HG03521 (cell line): ENCODE measurements around the gene BPNT1.
"Not testable (repeated sequence)": the region's sequence is repeated elsewhere in the genome, so short reads cannot be mapped to it uniquely, and the experiment has no call there.

Source experiments
- ATAC-seq: cut with Tn5 transposase; IDR thresholded peaks from one replicate; pipeline ENCODE4 v1.9.1; 2021; ENCODE audit warnings: mild to moderate bottlenecking, moderate library complexity; ENCODE audit not compliant: unreplicated experiment

Gene BPNT1

GRCh38 chr1:220084460-220084859, 5.1 kb downstream of the BPNT1 start:
- no peak for ATAC-seq

DNA sequence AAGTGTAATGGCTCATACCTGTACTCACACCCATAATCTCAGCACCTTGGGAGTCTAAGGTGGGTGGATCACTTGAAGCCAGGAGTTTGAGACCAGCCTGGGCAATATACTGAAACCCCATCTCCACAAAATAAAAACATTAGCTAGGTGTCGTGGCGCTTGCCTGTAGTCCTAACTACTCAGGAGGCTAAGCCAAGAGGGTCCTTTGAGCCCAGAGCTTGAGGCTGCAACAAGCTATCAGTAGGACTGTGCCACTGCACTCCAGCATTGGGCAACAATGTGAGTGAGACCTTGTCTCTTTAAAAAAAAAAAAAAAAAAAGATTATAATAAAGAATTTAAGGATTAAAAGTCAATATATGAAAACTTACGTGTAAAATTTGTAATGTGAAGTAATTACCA, 11.7 kb downstream of the BPNT1 start:
- ATAC-seq = no peak

DNA sequence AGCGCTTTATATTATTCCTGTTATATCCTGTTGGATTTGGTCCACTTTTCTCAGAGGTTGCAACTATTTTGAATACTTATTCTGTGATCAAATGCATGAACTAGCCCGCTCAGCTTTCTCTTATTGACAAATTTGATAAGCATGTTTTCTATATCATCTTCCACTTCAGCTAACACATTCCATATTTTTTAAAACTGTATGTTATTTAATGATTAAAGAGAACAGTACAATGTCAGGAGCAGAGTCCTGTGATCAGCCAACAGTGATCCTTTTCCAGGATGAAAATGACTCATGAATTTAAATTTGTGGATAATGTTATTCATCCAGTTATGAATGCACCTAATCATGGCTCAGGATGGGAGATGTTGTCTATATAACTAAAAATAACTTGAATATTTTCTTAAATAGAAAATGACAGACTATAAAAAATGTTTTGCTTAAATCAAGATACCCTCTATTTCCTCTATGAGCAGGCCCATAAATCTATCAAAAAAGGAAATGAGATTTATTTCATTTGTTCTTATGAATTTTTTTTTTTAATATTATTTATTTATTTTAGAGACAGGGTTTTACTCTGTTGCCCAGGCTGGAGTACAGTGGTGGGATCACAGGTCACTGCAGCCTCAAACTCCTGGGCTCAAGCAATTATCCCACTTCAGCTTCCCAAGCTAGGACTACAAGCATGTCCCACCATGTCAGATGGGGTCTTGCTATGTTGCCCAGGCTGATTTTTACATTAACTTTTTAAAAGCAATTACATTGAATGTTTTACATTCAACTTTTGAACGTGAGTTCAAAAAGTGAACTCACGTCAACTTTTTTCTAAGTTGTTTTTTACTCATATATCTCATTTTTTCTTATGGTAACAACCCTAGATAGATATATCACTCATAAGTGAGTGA, 12.5 kb downstream of the BPNT1 start:
- ATAC-seq = no peak

DNA sequence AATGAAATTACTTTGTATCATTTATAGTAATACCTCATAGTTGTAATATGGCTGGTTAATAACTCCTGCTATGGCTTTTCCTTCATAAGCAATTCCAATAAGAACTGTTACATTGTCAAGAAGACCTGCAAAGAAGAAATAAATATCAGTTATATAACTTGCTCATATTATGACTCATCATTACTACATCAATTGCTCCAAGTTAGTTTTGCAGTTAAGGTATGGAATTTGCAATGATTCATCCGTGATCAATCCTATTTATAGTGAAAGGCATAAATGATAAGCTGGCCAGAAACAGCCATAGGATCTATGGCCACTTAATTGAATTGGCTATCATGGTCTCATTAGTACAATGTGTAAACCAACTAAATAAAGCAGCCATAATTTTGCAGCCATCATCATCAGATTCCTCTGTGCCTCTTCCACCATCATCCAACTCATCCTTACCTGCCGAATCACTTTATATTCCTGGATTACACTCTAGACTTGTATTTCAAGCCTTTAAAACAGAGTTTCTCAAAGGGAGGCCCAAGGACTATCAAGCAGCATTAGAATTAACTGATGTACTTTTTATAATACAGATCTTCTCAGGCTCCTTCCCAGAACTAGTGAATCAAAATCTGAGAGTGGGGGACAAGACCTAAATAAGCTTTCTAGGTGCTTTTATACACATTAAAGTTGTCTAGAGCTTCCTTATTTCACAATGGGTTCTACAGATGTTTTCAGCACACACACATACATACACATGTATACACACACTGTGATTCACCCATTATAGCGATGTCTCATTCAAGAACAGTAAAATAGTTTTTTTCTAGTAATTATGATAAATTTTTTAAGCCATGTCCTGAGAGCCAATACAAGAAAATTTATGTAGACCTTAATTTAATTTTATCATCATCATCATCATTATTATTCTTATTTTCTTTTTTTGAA, 22.1 kb downstream of the BPNT1 start:
- no peak for ATAC-seq

DNA sequence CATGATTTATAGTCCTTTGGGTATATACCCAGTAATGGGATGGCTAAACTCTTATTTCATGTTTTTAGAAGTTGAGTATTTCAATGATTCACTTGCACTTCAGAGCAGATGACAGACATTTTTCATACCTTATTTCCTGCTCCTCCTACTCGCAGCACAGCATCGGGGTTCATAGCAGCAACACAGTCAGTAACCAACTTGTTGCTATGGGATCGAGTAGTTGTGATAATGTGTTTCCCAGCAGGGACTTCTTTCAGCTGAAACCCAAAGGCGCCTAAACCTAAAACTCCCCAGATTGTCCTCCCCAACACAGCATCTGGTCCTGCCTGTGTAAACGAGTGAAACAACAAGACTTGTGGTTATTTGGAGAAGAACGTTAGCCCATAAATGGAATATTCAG, 27.0 kb downstream of the BPNT1 start:
- ATAC-seq = no peak

GRCh38 chr1:220060876-220061275, 28.7 kb downstream of the BPNT1 start:
- ATAC-seq = no peak

GRCh38 chr1:220056374-220056773, 33.2 kb downstream of the BPNT1 start:
- ATAC-seq = no peak

GRCh38 chr1:220046052-220046930, 43.3 kb downstream of the BPNT1 start, which contains the start of gene EPRS1:
TSS of gene EPRS1 (minus strand) at chr1:220046505. CDS start at chr1:220046388, 117 bp downstream.
- peak; percentile 99 for ATAC-seq

DNA sequence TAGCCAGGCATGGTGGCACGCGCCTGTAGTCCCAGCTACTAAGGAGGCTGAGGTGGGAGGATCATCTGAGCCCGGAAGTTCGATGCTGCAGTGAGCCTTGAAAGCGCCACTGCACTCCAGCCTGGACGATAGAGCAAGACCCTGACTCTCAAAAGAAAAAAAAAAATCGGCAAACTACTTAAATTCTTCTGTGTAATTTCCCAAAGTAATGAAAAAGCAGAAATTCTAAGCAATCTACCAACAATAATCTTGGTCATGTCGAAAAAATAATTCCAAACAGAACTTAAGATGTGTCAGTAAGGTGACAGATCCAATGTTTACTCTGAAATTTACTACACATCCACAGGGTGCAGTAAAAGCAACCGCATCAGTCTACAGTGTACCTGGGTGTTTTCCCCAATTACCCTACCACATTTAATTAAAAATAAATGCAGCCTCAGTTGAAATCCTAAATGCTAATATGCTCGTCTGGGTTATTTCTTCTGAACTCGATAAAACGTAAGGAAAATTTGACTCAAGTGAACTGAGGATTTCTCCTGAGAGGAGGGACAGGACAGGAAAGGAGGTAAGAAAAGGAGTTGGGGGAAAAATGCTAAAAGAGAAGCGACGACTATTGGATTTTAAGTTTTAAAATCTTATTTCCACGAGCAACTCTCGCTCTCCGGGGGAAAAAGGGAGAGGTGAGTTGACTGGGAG, 44.1 kb downstream of the BPNT1 start:
- ATAC-seq = no peak

DNA sequence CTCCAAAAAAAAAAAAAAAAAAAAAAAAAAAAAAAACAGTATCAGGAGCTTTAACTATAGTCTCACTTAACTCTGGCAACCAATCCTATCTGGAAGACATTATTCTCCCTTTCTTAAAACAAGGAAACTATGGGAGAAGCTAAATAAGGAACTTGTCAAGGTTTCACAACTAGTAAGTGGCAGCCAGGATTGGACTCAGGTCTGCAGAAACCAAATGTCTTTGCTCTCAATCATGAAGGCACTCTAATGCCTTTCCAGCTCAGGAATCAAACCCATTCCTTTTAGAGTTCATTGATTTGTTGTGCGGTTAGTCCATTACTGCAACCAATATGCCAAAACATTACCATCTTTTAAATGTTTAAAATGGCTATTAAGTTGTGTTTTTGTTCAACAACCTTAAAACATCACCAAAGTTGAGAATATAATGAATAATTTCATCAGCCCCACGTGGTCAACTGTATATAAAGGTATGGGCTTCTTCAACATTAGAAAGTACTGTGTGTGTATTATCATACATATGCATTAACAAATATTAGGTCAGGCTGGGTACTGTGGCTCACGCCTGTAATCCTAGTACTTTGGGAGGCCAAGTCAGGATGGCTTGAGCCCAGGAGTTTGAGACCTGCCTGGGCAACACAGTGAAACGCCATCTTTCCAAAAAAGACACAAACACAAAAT, 44.8 kb downstream of the BPNT1 start:
- ATAC-seq = no peak

- ATAC-seq = no peak
Measured at GRCh38 chr1:220043646-220044045, 45.9 kb downstream of the BPNT1 start.

DNA sequence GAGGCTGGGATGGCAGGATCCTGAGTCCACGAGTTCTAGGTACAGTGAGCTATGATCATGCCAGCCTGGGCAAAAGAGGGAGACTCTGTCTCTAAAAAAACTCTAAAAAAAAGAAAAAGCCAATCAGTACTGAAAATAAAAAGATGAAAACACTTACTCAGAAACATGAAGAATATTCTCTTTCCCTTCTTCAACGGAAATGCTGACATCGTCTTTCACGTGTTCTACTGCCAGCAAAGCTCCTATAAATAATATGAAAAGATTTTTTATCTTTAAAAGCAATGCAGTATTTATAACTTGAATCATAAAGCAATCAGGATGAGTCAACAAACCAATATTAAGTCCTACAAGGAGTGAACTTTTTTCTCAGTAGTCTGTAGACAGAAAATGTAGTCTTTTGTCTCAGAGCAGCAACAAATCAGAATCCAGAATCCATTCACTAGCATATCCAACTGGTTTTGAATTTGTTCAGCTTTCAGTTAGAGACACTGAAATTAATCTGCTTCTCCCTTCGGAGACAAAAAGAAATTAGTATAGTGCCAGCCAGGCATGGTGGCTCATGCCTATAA, 49.5 kb downstream of the BPNT1 start:
- no peak for ATAC-seq

GRCh38 chr1:220038640-220039039, 50.9 kb downstream of the BPNT1 start:
- ATAC-seq = no peak

GRCh38 chr1:220037810-220038209, 51.8 kb downstream of the BPNT1 start:
- ATAC-seq = not testable (repeated sequence)

- no peak for ATAC-seq
Measured at GRCh38 chr1:220032911-220033310, 56.7 kb downstream of the BPNT1 start.

DNA sequence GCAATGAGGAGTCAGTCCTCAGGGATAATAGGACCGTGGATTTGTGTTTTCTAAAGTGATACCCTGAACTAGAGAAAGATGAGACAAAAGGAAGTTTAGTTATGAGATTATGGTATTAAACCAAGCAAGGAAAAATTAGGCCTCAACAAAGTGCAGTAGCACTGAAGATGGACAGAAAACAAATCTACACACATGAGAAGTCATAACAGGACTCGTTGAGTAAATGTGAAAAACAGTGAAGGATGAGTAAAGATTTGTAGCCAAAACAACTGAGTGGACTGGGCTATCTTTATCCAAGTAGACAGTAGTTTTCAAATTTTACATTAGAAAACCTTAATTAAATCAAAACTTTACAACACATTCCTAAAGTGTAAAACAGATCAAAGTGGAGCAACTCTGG, 58.3 kb downstream of the BPNT1 start:
- no peak for ATAC-seq

GRCh38 chr1:220028346-220028895, 61.2 kb downstream of the BPNT1 start:
- no peak for ATAC-seq

DNA sequence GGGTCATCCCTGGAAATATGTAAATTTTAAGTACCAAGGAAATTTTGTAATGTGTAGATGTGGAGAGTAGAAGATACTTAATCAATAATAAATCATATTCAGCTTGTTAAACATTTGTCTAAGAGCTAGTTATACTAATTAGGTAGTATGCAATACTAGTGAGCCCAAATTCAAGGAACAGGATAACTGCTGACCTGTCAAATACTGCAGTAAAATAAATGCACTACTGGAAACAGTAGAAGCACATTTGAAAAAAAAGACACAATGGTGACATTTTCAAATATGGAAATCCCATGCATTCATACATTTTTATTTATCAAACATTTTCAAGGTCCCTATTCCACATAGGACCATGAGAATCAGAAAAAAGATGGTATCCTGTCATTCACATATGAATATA, 70.5 kb downstream of the BPNT1 start:
- ATAC-seq = no peak

- ATAC-seq = peak; percentile 46
Measured at GRCh38 chr1:220013497-220013896, 76.1 kb downstream of the BPNT1 start.
